Suprapubic skin (tissue), 4 donors: ENCODE data around the gene SMARCA2. TPM values are rescaled to one million over a fixed set of nuclear protein-coding genes. Genes with fewer than 3 reads are reported as not detected.
A peak's percentile ranks its signal among the peaks of the same experiment; 100 is the strongest.

Experiments
- DNase-seq, 2 donors: peaks; one replicate each; pipeline ENCODE4 v3.0.0-alpha.2; 2019; ENCODE audit warnings: low spot score in 2 of 2
- H3K27ac ChIP-seq: fragments of 200-600 bp; sonication (generic); one replicate; pipeline ENCODE4 v1.5.1; 2019
- H3K27me3 ChIP-seq: fragments of 200-600 bp; sonication (generic); one replicate; pipeline ENCODE4 v1.5.1; 2019
- H3K36me3 ChIP-seq: fragments of 200-600 bp; sonication (generic); one replicate; pipeline ENCODE4 v1.5.1; 2019
- H3K4me1 ChIP-seq: fragments of 200-600 bp; sonication (generic); one replicate; pipeline ENCODE4 v1.5.1; 2019
- H3K4me3 ChIP-seq: fragments of 200-600 bp; sonication (generic); one replicate; pipeline ENCODE4 v1.5.1; 2019; ENCODE audit warnings: mild to moderate bottlenecking
- H3K9me3 ChIP-seq: fragments of 200-600 bp; sonication (generic); one replicate; pipeline ENCODE4 v1.5.1; 2019
- CTCF ChIP-seq, 2 donors: fragments of 200-600 bp in 1 of 2; fragments of 450-650 bp in 1 of 2; sonication (generic) in 1 of 2; IDR thresholded peaks; one replicate each; pipeline ENCODE4 v1.5.1; 2016 to 2019; ENCODE audit warnings: antibody characterized with exemption in 2 of 2, mild to moderate bottlenecking in 1 of 2, moderate library complexity in 1 of 2
- EP300 ChIP-seq: sonication (generic); formaldehyde crosslinking; IDR thresholded peaks from one replicate; pipeline ENCODE4 v1.6.1; 2017; ENCODE audit warnings: antibody characterized with exemption
- POLR2A ChIP-seq, 2 donors: fragments of 450-650 bp; IDR thresholded peaks; one replicate each; pipeline ENCODE4 v1.6.1; 2017; ENCODE audit warnings: antibody characterized with exemption in 2 of 2, mild to moderate bottlenecking in 2 of 2, moderate library complexity in 2 of 2
- POLR2AphosphoS5 ChIP-seq, 3 donors: sonication (generic); formaldehyde crosslinking; IDR thresholded peaks; one replicate each; pipeline ENCODE4 v1.6.1; 2017; ENCODE audit warnings: antibody characterized with exemption in 3 of 3
- WGBS: methylation state at CpG from one replicate; pipeline ENCODE4 v1.1.5; 2018; 5-methylcytosine and 5-hydroxymethylcytosine counted together
- total RNA-seq, 4 donors: library from RNA; depleted of rRNA; stranded (reverse); fragments of >200 nt; gene quantifications; one replicate each; pipeline ENCODE4 v1.1.0, GENCODE V29; 2016

Gene SMARCA2
- total RNA-seq, 4 donors from 2014 or later, result 88.9 to 236 (median 140) TPM

- Histone ChIP-seq H3K27ac (no peak overlapping the region), H3K4me1 (peaks cover 3% of the 10 kb centered on the region), H3K9me3 (no peaks in the 10 kb centered on the region), H3K4me3 (no peak overlapping the region), H3K27me3 (no peaks in the 10 kb centered on the region), H3K36me3 (peaks cover 28% of the 10 kb centered on the region)
- WGBS, result 68% methylated on average over 3 of the region's 3 CpGs
- no peak for TF ChIP-seq POLR2A (IDR thresholded peaks at IDR 0.05)
- TF ChIP-seq CTCF (IDR thresholded peaks at IDR 0.05), result peak in 1 of 2 donors; percentile 9
- TF ChIP-seq EP300, result no peak
- DNase-seq, result no peak
Measured at GRCh38 chr9:2179567-2179966, 164.4 kb downstream of the SMARCA2 start.

- WGBS, result 54% methylated on average over 5 of the region's 5 CpGs
- Histone ChIP-seq H3K4me3 (no peak overlapping the region), H3K36me3 (peaks cover 34% of the 10 kb centered on the region), H3K27me3 (no peaks in the 10 kb centered on the region), H3K9me3 (no peaks in the 10 kb centered on the region), H3K4me1 (peaks cover 3% of the 10 kb centered on the region), H3K27ac (no peak overlapping the region)
- TF ChIP-seq POLR2AphosphoS5 (IDR thresholded peaks at IDR 0.05), result no peak
- no peak for DNase-seq
Measured at GRCh38 chr9:2180154-2180553, 165.0 kb downstream of the SMARCA2 start.

- Histone ChIP-seq H3K36me3 (peaks cover 37% of the 10 kb centered on the region), H3K4me1 (peaks cover 3% of the 10 kb centered on the region), H3K4me3 (no peak overlapping the region), H3K9me3 (no peaks in the 10 kb centered on the region), H3K27me3 (no peaks in the 10 kb centered on the region), H3K27ac (no peak overlapping the region)
- TF ChIP-seq CTCF (IDR thresholded peaks at IDR 0.05) (no peak), POLR2A (IDR thresholded peaks at IDR 0.05) (no peak), POLR2AphosphoS5 (IDR thresholded peaks at IDR 0.05) (no peak), EP300 (no peak)
- 93% methylated on average over 2 of the region's 2 CpGs for WGBS
- no peak for DNase-seq
Measured at GRCh38 chr9:2180704-2181103, 165.6 kb downstream of the SMARCA2 start.

GRCh38 chr9:2181792-2182191, 166.6 kb downstream of the SMARCA2 start:
- H3K4me3 ChIP-seq, result no peak overlapping the region
- no peaks in the 10 kb centered on the region for H3K9me3 ChIP-seq
- H3K27me3 ChIP-seq, result no peaks in the 10 kb centered on the region
- DNase-seq, result no peak
- no peak overlapping the region for H3K27ac ChIP-seq
- TF ChIP-seq CTCF (IDR thresholded peaks at IDR 0.05), result peak in 1 of 2 donors; percentile 27
- no peak for TF ChIP-seq POLR2AphosphoS5 (IDR thresholded peaks at IDR 0.05)
- H3K4me1 ChIP-seq, result no peaks in the 10 kb centered on the region
- WGBS, result 87% methylated on average over 7 of the region's 7 CpGs
- H3K36me3 ChIP-seq, result peaks cover 48% of the 10 kb centered on the region

- Histone ChIP-seq H3K36me3 (peaks cover 89% of the 10 kb centered on the region), H3K27me3 (no peaks in the 10 kb centered on the region), H3K27ac (no peak overlapping the region), H3K4me1 (no peaks in the 10 kb centered on the region), H3K9me3 (no peaks in the 10 kb centered on the region), H3K4me3 (no peak overlapping the region)
- no peak for DNase-seq
- 91% methylated on average over 14 of the region's 14 CpGs for WGBS
- TF ChIP-seq POLR2AphosphoS5 (IDR thresholded peaks at IDR 0.05) (no peak), POLR2A (IDR thresholded peaks at IDR 0.05) (no peak), EP300 (no peak), CTCF (IDR thresholded peaks at IDR 0.05) (no peak)
Measured at GRCh38 chr9:2190939-2191608, 175.9 kb downstream of the SMARCA2 start.

GRCh38 chr9:2191609-2191972, 176.4 kb downstream of the SMARCA2 start:
- H3K27me3 ChIP-seq, result no peaks in the 10 kb centered on the region
- H3K27ac ChIP-seq, result no peak overlapping the region
- H3K36me3 ChIP-seq, result peaks cover 84% of the 10 kb centered on the region
- H3K4me3 ChIP-seq, result no peak overlapping the region
- TF ChIP-seq POLR2A (IDR thresholded peaks at IDR 0.05), result no peak
- no peak for TF ChIP-seq EP300
- TF ChIP-seq CTCF (IDR thresholded peaks at IDR 0.05), result no peak
- TF ChIP-seq POLR2AphosphoS5 (IDR thresholded peaks at IDR 0.05), result no peak
- no peaks in the 10 kb centered on the region for H3K9me3 ChIP-seq
- no peak for DNase-seq
- 76% methylated on average over 4 of the region's 4 CpGs for WGBS
- no peaks in the 10 kb centered on the region for H3K4me1 ChIP-seq
